ENCODE measurements around the gene ADAMTSL4.

Gene ADAMTSL4

DNA sequence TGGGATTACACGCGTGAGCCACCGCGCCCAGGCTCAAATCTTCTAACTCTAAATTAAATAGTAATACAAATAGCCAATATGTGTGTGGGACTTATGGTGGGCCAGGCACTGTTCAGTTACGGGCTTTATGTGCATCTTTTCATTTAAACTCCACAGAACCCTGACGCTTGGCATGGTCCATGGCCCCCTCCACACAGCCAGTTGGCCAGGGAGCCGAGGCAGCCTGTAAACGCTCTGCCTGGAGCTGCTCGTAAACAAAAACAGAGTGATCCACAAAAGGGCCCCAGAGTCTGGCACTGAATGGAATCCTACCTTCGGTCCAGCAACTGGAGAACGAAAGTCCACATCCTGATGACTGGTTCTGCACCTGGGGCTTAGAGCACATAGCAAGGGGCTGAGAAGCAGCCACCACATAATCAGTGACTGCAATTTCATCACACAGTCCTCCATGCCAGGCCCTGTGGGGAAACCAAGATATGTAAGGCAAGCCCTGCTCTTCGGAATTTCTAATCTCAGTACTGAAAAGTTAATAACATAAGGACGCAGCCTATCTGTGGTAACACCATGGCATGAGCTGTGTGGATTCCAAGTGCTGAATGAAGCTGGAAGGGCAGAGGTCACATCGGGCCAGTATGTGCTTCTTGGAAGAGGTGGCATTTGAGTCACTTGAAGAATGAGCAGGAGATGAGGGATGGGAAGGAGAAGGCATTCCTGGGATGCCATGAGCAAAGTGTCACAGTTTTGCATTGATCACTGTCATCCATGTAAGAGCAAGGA is 13.5 kb upstream of the ADAMTSL4 start:
- DNase-seq: no peak

DNA sequence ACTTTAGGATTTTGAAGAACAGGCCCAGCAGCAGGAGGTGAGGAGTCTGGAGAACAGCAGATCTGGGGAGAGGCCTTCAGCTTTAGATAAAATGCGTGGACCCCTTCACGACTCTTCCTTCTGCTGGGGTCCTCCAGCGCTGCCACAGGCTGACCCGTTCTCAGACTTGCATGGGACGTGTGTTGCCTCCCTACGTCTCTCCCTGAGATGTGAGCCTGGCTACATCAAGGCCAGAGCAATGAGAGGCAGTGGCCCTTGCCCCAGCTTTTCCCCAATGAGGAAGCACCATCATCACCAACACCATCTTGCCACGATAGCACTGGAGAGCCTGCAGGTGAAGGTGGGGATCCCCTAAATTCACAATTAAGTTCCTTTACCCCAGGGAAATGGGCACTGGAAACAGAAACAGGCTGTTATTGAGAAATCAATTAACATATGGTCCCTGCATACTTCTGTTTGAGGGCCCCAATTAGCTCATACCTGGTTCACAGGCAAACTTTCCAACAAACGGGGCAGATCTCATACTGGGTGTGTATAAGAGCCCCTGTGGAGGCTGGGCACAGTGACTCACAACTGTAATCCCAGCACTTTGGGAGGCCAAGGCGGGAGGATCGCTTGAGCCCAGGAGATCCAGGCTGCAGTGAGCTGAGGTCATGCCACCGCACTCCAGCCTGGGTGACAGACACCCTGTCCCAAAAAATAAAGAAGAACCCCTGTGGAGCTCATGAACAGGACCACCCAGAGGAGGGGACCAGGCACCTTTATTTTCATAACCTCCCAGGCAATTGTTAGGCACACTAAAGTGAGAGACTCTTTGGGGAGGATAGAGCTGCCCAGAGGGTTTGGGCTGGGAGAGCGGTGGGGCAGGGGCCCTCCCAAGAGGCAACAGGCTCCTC is 12.1 kb upstream of the ADAMTSL4 start:
- no peak for DNase-seq

DNA sequence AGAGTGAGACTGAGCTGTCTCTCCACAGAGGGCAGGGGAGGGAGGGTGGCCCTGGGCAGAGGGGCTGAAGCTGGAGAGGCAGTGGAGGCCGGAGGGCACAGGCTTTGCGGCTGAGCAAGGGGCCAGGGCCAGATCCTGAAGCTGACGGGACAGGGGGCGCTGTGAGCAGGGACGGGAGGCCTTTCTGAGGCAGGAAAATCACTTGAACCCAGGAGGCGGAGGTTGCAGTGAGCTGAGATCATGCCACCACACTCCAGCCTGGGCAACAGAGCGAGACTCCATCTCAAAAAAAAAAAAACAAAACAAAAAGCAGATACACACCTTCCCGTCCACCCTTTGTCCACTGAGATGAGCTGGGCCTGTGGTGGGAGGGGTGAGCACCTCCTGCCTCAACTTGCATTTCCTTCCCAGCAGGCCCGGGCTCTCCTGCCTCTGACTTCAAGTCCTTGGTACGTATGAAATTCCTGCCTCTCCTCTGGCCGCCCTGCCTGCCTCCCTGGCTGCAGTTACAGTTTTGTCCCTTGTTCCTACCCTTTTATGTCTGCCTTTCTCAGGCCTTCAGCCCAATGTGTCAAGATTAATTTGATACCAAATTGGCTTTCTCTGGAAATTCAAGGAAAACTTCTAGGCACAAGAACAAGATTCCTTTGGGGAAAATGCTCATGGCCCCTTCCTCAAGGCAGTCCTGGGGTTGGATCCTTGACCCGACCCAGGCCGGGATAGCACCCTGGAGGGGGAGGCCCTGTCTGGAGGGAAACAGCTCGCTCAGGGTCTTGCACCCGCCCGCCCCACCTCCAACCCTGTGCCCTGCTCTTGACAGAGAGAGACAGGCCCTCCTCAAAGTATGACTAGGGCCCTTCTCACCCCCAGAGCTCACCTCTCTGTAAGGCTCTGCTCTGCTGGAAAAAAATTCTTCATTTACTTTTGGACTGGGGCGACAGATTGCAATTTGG is 11.2 kb upstream of the ADAMTSL4 start:
- DNase-seq: no peak

DNA sequence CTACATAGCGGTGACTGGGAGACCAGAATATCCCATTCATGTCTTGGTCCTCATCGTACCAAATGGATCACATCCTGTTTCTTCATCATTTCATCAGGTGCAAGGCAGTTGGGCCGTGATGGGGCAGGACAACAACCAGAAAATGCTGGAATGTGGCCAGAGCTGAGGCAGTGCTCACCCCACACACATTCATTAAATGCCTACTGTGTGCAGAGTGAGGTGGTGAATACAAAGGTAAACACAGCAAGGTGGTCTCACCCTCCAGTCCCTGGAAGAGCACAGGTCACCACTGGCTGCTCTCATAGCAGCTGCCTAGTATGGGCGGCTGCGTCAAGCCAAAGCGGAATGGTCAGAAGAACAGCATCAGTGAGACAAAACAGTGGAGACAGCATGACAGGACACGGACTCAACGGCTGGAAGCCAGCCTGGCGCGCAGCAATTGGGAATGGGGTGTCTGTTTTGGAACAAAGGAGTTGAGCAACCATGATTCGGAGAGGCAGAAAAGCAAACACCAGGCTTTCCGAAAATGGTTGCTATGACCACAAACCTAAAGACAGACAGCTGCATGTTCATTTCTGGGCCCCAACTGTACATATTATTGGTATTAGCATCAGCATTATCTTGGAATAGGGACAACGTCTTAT is 5.6 kb upstream of the ADAMTSL4 start:
- DNase-seq: no peak

DNA sequence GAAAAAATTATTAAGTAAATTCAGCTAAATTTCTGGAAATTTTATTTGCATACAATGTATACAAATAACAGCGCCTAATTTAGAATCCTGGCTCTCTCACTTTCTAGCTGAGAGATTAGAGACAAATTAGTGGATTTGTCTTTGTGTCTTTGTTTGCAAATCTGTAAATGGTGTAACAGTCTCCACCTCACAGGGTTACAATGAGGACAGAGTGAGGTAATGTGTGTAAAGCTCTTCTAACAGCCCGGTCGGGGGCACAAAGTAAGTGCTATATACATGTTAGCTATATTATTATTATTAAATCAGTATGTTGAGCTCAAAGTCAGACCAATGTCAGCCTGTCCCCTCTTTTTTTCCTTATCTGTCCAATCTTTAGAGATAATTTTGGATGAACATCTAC is 5.0 kb upstream of the ADAMTSL4 start:
- no peak for DNase-seq

DNA sequence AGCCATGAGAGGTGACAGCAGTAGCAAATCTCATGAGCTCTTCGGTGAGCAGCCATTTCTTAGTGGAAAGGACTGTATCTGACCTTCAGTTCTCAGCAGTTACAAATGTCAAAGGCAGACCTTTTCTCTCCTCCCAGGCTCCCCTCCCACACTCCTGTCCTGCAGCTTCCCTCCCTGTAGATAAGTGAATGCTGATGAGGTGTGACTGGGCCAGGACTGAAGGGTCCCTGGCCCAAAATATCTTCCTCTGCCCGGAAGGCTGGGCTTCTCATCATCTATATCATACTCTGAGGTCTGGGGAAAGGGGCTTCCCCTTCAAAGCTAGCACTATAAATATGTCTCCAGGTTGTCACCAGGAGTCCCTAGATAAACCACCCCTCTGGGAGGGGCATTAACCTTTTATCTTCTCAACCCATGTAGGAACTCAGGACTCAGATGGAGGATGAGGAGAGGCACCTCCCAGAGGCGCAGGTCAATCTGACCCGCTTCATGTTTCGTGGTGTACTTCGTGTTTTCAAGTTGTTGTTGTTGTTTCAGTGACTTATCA is 3.6 kb upstream of the ADAMTSL4 start:
- no peak for DNase-seq

DNA sequence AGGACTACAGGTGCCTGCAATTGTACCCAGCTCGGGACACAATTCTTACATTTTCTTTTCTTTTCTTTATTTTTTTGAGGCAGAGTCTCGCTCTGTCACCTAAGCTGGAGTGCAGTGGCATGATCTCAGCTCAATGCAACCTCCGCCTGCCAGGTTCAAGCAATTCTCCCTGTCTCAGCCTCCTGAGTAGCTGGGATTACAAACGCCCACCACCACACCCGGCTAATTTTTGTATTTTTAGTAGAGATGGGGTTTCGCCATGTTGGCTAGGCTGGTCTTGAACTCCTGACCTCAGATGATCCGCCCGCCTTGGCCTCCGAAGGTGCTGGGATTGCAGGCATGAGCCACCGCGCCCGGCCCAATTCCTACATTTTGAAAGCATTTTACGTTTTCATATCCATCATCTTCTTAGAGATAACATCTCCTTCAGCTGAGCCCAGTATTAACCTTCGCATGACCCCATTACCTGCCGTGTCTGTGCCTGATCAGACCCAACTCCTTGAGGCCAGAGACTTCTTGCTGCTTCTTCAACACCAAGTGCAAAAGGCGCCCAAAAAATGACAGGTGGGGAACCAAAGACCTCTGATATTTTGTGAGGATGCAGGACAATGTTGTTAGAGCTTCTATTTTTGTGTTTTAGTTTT is 2.8 kb upstream of the ADAMTSL4 start:
- no peak for DNase-seq

DNA sequence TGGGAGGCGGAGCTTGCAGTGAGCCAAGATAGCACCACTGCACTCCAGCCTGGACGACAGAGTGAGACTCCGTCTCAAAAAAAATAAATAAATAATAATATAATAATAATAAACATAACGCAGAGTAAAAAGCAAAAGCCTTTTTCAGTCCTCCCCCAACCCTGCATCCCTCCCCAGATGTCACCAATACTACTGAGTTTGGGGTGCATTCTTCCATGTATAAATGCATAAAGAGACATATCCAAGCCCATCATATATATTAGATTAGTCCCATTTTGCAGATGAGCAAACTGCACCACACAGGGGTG is 930 bp upstream of the ADAMTSL4 start:
- no peak for DNase-seq

DNA sequence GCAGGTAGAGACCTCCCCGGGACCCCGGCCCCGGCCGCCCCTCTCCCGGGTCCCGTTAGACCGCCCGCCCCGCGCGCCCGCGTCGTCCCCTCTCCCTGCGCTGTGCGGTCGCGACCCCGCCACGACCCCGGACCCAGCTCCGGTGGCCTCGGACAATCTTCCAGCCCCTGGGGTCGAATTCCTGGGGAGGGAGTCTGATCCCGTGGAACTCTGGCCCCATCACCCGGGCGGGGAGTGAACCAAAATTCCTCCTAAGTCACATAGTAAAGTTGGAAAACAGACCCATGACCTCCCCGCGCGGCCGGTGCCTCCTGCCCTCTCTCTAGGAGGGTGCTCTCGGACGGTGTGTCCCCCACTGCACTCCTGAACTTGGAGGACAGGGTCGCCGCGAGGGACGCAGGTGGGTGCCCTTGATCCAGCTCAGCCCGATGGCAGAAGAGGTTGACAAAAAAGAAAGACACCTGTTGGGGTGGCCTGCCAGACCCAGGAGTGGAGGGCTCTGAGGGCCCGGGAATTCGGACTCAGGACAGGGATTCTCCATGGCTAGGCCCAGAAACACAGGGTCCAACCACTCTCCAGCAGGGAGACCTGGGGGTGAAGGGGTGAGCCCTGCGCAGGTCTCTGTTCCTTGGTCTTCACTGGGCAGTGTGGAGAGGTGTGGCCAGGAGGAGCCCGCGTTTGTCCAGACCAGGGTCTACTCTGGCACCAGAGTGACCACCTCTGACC is 451 bp downstream of the ADAMTSL4 start:
- no peak for DNase-seq

DNA sequence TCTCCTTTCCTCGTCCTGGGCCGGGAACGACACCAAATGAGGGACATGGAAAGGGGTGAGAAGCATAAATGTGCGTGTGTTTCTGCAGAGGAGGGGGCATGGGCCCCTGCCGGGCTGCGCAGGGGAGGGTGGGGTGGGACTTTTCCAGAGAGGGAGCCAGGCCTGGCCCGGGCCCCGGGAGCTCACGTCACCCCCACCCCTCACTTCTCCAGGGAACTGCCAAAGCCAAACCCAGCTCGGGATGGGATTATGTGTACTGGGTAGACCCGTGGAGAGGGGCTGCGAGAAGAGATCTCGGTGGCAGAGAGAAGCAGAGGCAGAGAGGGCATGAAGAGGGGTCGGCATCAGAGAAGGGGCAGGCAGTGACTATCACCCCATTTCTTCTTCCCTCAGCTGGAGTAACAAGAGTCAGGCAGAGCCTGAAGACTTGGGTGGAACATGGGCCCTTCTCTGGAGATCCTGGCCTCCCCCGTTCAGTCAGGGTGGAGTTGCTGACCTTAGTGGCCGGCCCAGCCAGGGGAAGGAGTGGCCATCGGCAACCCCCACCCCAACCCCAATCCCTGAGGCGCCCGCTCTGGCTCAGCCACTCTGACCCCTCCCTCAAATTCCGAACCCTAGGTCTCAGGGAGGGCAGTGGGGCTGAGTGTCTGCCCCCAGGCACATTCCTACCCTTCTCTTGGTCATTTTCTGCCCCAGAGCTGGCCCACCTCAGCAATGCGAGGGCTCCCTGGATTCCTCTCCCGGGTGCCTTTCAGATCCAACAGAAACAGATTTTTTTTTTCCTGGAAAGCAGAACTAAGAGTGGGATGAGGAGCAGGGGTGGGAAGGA is 1.2 kb downstream of the ADAMTSL4 start:
- DNase-seq: no peak

DNA sequence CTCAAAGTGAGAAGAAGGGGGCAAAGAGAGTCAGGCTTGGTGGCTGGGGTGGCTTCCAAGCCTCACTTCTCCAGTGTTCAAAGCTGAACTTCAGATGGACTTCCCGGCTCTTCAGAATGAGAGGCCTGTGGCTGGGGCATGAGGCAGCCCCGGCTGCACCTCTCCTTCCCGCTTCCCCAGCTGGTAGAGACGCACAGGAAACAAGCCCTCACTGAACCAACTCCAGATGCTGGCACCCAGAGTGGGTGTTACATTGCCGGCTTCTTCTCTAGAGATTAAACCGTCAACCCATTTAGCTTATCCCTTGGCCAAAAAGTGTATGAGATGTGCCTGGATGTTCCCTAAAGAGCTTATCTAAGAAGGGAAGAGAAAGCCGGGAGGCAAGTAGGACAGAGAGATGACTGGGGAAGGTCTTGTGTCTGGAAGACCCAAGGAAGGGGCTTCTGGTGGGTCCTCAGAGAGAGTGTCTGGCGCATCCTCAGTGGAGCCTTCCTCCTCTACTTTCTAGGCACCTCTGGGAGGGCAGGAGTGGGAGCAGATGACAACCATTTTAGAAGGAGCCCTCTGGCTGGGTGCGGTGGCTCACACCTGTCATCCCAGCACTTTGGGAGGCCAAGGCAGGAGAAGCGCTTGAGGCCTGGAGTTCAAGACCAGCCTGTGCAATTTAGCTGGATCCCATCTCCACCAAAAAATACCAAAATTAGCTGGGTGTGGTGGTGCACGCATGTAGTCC is 2.0 kb downstream of the ADAMTSL4 start:
- no peak for DNase-seq

DNA sequence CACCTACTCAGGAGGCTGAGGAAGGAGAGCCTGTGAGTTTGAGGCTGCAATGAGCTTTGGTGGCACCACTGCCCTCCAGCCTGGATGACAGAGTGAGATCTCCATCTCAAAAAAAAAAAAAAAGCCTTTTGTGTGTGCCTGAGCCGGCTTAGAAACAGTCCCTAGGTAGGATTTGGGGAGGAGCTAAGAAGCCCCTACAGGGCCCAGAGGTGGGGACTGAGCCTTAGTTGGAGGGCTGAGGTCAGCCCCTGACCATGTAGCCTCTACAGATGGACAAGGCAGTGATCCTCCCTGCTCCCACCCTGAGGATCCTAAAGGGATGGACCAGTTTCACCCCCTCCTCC is 2.5 kb downstream of the ADAMTSL4 start:
- DNase-seq: no peak

DNA sequence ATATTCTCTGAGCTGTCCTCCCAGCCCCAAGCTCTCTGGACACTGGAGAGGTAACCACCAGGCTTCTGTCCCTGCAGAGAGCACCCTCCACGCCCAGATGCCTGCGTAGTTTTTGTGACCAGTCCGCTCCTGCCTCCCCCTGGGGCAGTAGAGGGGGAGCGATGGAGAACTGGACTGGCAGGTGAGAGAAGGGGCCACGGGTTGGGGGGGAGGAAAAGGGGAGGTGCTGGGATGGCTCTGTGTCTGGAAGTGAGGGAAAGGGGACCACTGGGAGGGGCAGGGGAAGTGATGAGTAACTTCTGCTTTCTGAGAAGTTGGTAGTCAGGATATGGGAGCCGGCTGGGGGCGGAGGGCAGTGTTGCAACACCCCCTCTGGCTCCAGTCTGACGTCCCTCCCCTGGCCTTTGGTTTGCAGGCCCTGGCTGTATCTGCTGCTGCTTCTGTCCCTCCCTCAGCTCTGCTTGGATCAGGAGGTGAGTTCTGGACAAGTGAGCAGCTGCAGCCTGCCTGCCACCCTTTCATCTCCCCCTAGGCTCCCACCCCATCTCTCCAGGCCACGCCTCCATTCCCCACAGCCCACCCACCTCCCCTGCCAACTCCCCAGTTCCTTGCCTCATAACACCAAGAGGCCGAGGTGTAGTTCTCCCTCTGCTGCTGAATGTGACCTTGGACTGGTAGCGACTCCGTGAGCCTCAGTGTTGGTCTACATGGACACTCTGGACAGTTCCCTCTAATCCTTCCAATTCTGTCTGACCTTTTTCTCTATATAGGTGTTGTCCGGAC is 3.1 kb downstream of the ADAMTSL4 start:
- DNase-seq: peak in 1 of 2 donors; percentile 26

DNA sequence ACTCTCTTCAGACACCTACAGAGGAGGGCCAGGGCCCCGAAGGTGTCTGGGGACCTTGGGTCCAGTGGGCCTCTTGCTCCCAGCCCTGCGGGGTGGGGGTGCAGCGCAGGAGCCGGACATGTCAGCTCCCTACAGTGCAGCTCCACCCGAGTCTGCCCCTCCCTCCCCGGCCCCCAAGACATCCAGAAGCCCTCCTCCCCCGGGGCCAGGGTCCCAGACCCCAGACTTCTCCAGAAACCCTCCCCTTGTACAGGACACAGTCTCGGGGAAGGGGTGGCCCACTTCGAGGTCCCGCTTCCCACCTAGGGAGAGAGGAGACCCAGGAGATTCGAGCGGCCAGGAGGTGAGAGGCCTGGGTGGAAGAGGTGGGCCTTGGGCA is 3.7 kb downstream of the ADAMTSL4 start:
- no peak for DNase-seq

DNA sequence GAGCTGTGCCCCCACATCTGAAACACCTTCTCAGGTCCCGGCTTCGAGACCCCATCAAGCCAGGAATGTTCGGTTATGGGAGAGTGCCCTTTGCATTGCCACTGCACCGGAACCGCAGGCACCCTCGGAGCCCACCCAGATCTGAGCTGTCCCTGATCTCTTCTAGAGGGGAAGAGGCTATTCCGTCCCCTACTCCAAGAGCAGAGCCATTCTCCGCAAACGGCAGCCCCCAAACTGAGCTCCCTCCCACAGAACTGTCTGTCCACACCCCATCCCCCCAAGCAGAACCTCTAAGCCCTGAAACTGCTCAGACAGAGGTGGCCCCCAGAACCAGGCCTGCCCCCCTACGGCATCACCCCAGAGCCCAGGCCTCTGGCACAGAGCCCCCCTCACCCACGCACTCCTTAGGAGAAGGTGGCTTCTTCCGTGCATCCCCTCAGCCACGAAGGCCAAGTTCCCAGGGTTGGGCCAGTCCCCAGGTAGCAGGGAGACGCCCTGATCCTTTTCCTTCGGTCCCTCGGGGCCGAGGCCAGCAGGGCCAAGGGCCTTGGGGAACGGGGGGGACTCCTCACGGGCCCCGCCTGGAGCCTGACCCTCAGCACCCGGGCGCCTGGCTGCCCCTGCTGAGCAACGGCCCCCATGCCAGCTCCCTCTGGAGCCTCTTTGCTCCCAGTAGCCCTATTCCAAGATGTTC is 4.3 kb downstream of the ADAMTSL4 start:
- DNase-seq: no peak

DNA sequence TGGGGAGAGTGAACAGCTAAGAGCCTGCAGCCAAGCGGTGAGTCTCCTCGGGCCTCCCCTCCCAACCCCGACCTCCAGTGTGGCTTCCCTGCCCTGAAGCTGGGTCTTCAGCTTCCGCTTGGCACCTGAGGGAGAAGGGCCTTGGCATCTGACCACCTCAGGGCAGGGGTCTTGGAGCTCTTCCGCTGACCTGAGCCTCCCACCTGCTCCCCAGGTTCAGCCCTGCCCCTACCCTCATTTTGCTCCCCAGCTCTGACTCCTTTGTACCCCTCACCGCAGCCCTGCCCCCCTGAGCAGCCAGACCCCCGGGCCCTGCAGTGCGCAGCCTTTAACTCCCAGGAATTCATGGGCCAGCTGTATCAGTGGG is 4.9 kb downstream of the ADAMTSL4 start:
- no peak for DNase-seq

DNA sequence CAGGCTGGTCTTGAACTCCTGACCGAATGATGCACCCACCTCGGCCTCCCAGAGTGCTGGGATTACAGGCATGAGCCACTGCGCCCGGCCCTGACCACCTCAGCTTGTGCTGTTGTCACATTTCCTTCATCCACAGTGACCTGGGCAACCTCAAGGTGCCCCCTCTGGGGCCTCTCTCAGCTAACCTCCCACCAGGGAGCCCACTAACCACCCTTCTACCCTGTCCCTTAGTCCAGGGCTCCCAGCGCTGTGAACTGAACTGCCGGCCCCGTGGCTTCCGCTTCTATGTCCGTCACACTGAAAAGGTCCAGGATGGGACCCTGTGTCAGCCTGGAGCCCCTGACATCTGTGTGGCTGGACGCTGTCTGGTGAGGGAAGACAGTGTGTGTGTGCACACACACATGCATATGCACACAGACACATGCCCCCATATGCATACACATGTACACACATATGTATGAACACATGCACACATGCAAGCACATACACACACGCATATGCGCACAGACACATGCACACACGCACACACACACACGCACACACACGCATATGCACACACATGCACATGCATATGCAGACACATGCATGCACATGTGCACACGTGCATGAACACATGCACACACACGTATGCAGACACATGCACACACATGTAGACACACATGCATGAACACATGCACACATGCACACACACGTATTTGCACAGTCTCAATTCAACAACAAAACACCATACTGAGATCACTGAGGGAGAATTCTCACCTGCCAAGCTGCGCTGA is 6.2 kb downstream of the ADAMTSL4 start:
- no peak for DNase-seq

All from hippocampal formation (tissue), 2 donors.